ENCODE results near the gene ADCY7. TPM values are rescaled to one million over a fixed set of nuclear protein-coding genes. Genes with fewer than 3 reads are reported as not detected.

Gene ADCY7
- total RNA-seq, 1 experiment from 2014 or later: 1.7 TPM

GRCh38 chr16:50263940-50264929, 2.1 kb upstream of the ADCY7 start:
- no peak for DNase-seq (ENCODE audit: low spot score)
- in situ Hi-C loops (cut with HindIII; ENCODE audit: low sequenced_read_pairs): no loop called here

GRCh38 chr16:50265260-50265659, 1.1 kb upstream of the ADCY7 start:
- DNase-seq (ENCODE audit: low spot score): peak; percentile 24
- in situ Hi-C loops (cut with HindIII; ENCODE audit: low sequenced_read_pairs): no loop called here

GRCh38 chr16:50265716-50266336, 525 bp upstream of the ADCY7 start:
- DNase-seq (ENCODE audit: low spot score): no peak
- in situ Hi-C loops (cut with HindIII; ENCODE audit: low sequenced_read_pairs): no loop called here

- in situ Hi-C loops (cut with HindIII; ENCODE audit: low sequenced_read_pairs): no loop called here
- DNase-seq (ENCODE audit: low spot score): no peak
Observed at GRCh38 chr16:50267151-50267631, 840 bp downstream of the ADCY7 start.

- in situ Hi-C loops (cut with HindIII; ENCODE audit: low sequenced_read_pairs): no loop called here
- no peak for DNase-seq (ENCODE audit: low spot score)
Observed at GRCh38 chr16:50267651-50268050, 1.3 kb downstream of the ADCY7 start.

- no peak for DNase-seq (ENCODE audit: low spot score)
- in situ Hi-C loops (cut with HindIII; ENCODE audit: low sequenced_read_pairs): no loop called here
Observed at GRCh38 chr16:50268352-50268751, 2.0 kb downstream of the ADCY7 start.

- in situ Hi-C loops (cut with HindIII; ENCODE audit: low sequenced_read_pairs): no loop called here
- DNase-seq (ENCODE audit: low spot score): no peak
Observed at GRCh38 chr16:50269061-50269705, 2.8 kb downstream of the ADCY7 start.

- DNase-seq (ENCODE audit: low spot score): no peak
- in situ Hi-C loops (cut with HindIII; ENCODE audit: low sequenced_read_pairs): no loop called here
Observed at GRCh38 chr16:50269769-50270509, 3.6 kb downstream of the ADCY7 start.

GRCh38 chr16:50270510-50271147, 4.3 kb downstream of the ADCY7 start:
- in situ Hi-C loops (cut with HindIII; ENCODE audit: low sequenced_read_pairs): no loop called here
- DNase-seq (ENCODE audit: low spot score): no peak

- DNase-seq (ENCODE audit: low spot score): no peak
- in situ Hi-C loops (cut with HindIII; ENCODE audit: low sequenced_read_pairs): no loop called here
Observed at GRCh38 chr16:50271148-50272041, 5.0 kb downstream of the ADCY7 start.

GRCh38 chr16:50272111-50272571, 5.8 kb downstream of the ADCY7 start:
- in situ Hi-C loops (cut with HindIII; ENCODE audit: low sequenced_read_pairs): no loop called here
- DNase-seq (ENCODE audit: low spot score): no peak

- no peak for DNase-seq (ENCODE audit: low spot score)
- in situ Hi-C loops (cut with HindIII; ENCODE audit: low sequenced_read_pairs): no loop called here
Observed at GRCh38 chr16:50272687-50273381, 6.5 kb downstream of the ADCY7 start.

- in situ Hi-C loops (cut with HindIII; ENCODE audit: low sequenced_read_pairs): no loop called here
- no peak for DNase-seq (ENCODE audit: low spot score)
Observed at GRCh38 chr16:50273382-50273690, 7.0 kb downstream of the ADCY7 start.

- in situ Hi-C loops (cut with HindIII; ENCODE audit: low sequenced_read_pairs): no loop called here
- DNase-seq (ENCODE audit: low spot score): no peak
Observed at GRCh38 chr16:50273888-50274325, 7.6 kb downstream of the ADCY7 start.

- in situ Hi-C loops (cut with HindIII; ENCODE audit: low sequenced_read_pairs): no loop called here
- DNase-seq (ENCODE audit: low spot score): no peak
Observed at GRCh38 chr16:50274326-50275097, 8.2 kb downstream of the ADCY7 start.

- DNase-seq (ENCODE audit: low spot score): no peak
- in situ Hi-C loops (cut with HindIII; ENCODE audit: low sequenced_read_pairs): no loop called here
Observed at GRCh38 chr16:50275098-50275415, 8.7 kb downstream of the ADCY7 start.
